ENCODE results near the gene KLHL3.

Gene KLHL3

GRCh38 chr5:137632716-137633115 lies 103.2 kb downstream of the KLHL3 start:
- DNase-seq (ENCODE audit: low read depth) = no peak

GRCh38 chr5:137631453-137631852 lies 104.4 kb downstream of the KLHL3 start:
- DNase-seq (ENCODE audit: low read depth) = no peak

GRCh38 chr5:137630972-137631370 lies 104.9 kb downstream of the KLHL3 start:
- no peak for DNase-seq (ENCODE audit: low read depth)

- DNase-seq (ENCODE audit: low read depth) = no peak
Measured at GRCh38 chr5:137630216-137630971, 105.5 kb downstream of the KLHL3 start.

- DNase-seq (ENCODE audit: low read depth) = peak; percentile 15
Measured at GRCh38 chr5:137629646-137630045, 106.2 kb downstream of the KLHL3 start.

GRCh38 chr5:137627706-137628105 lies 108.2 kb downstream of the KLHL3 start:
- DNase-seq (ENCODE audit: low read depth) = no peak

GRCh38 chr5:137627293-137627692 lies 108.6 kb downstream of the KLHL3 start:
- DNase-seq (ENCODE audit: low read depth) = no peak

- no peak for DNase-seq (ENCODE audit: low read depth)
Measured at GRCh38 chr5:137624786-137625349, 111.0 kb downstream of the KLHL3 start.

- DNase-seq (ENCODE audit: low read depth) = no peak
Measured at GRCh38 chr5:137622850-137623249, 113.0 kb downstream of the KLHL3 start.

- no peak for DNase-seq (ENCODE audit: low read depth)
Measured at GRCh38 chr5:137621861-137622823, 113.7 kb downstream of the KLHL3 start.

GRCh38 chr5:137621306-137621705 lies 114.6 kb downstream of the KLHL3 start:
- DNase-seq (ENCODE audit: low read depth) = no peak

- DNase-seq (ENCODE audit: low read depth) = no peak
Measured at GRCh38 chr5:137619191-137619870, 116.6 kb downstream of the KLHL3 start.

- DNase-seq (ENCODE audit: low read depth) = no peak
Measured at GRCh38 chr5:137618476-137618875, 117.4 kb downstream of the KLHL3 start.

GRCh38 chr5:137617528-137618205 lies 118.2 kb downstream of the KLHL3 start:
- DNase-seq (ENCODE audit: low read depth) = no peak

- DNase-seq (ENCODE audit: low read depth) = no peak
Measured at GRCh38 chr5:137616046-137616445, 119.8 kb downstream of the KLHL3 start.

- DNase-seq (ENCODE audit: low read depth) = no peak
Measured at GRCh38 chr5:137615171-137615775, 120.6 kb downstream of the KLHL3 start.

GRCh38 chr5:137613554-137614265 lies 122.2 kb downstream of the KLHL3 start:
- no peak for DNase-seq (ENCODE audit: low read depth)

GRCh38 chr5:137612576-137612975 lies 123.3 kb downstream of the KLHL3 start:
- DNase-seq (ENCODE audit: low read depth) = no peak

- no peak for DNase-seq (ENCODE audit: low read depth)
Measured at GRCh38 chr5:137611794-137612435, 124.0 kb downstream of the KLHL3 start.

GRCh38 chr5:137611011-137611580 lies 124.8 kb downstream of the KLHL3 start:
- DNase-seq (ENCODE audit: low read depth) = no peak

Data from CMK (cell line).